SJSA1 (cell line): Measurements from ENCODE around the gene CRB1. TPM values are rescaled to one million over a fixed set of nuclear protein-coding genes. Genes with fewer than 3 reads are reported as not detected.

ENCODE experiments used
- total RNA-seq: library from RNA; depleted of rRNA; stranded (reverse); fragments of >200 nt; shearing (Covaris generic); gene quantifications from 2 replicates; pipeline ENCODE4 v1.2.3, GENCODE V29; 2014; rRNA removed

Gene CRB1
- total RNA-seq, 1 experiment from 2014 or later: 0.05 TPM

Other genes with a start within 250 kb of the CRB1 start
- not detected in 2 replicates for gene F13B, start 201.0 kb upstream of the CRB1 start, total RNA-seq
- gene ASPM, start 121.6 kb upstream of the CRB1 start, total RNA-seq: 62.2 and 77.2 TPM in 2 replicates
- 12.3 and 16.4 TPM in 2 replicates for gene ZBTB41, start 67.0 kb upstream of the CRB1 start, total RNA-seq